ENCODE measurements around the gene MYBPC2.
"Not testable (repeated sequence)": the region's sequence is repeated elsewhere in the genome, so short reads cannot be mapped to it uniquely, and the experiment has no call there.

Gene MYBPC2

DNA sequence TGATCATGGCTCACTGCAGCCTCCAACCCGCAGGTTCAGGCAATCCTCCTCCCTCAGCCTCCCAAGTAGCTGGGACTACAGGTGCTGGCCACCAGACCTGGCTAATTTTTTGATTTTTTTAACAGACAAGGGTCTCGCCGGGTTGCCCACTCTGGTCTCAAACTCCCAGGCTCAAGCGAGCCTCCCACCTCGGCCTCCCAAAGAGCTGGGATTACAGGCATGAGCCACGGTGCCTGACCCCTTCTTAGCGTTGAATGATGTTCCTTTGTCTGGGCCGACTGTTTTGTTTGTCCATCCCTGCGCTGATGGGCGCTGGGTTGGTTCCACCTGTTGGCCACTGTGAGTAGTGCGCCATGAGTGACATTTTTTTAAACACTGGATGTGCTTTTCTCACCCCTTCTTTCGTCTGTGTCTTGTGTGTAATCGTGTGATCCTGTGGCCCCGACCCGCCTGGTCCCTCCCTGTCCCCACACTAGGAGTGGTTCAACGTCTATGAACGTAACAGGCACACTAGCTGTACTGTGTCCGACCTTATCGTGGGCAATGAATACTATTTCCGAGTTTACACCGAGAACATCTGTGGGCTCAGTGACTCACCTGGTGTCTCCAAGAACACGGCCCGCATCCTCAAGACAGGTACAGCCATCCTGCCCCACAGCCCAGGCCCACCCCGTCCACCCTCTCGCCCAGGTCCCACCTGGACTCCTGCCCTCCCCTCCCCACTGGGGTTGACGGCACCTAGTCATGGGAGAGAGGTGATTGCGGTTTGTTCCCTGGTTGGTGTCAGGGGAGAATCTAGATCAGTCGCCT lies 28.6 kb downstream of the MYBPC2 start:
- 43% methylated on average over 27 of the region's 28 CpGs for WGBS
- Histone ChIP-seq H3K27ac (ENCODE audit: low read depth, low read length) (no peak overlapping the region), H3K4me3 (ENCODE audit: low read length) (no peak overlapping the region), H3K4me1 (ENCODE audit: insufficient read depth, low read length) (no peaks in the 10 kb centered on the region), H3K9ac (ENCODE audit: low read depth, low read length) (no peak overlapping the region), H3K27me3 (ENCODE audit: insufficient read depth, low read length) (no peaks in the 10 kb centered on the region), H3K36me3 (ENCODE audit: insufficient read depth, low read length) (no peaks in the 10 kb centered on the region), H3K9me3 (ENCODE audit: insufficient read depth, low read depth, low read length) (no peaks in the 10 kb centered on the region)

DNA sequence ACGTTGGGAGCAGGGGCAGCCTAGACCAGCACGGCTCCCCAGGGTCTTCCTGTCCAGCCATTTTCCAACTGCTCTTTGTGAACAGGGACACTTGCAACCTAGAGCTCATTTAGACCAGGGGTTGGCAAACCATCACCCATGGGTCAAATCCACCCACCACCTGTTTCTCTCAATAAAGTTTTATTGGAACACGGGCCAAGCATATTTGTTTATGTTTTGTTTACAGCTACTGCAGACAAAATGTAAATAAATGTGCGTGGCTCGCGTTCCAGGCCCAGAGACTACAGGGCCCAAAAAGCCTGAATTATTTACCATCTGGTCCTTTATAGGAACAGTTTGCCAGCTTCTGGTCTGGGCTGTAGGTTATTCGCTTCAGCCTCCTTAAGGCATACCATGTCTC lies 30.3 kb downstream of the MYBPC2 start:
- no peak overlapping the region for H3K9ac ChIP-seq (ENCODE audit: low read depth, low read length)
- no peaks in the 10 kb centered on the region for H3K27me3 ChIP-seq (ENCODE audit: insufficient read depth, low read length)
- WGBS = 85% methylated on average over 7 of the region's 7 CpGs
- H3K36me3 ChIP-seq (ENCODE audit: insufficient read depth, low read length) = no peaks in the 10 kb centered on the region
- no peak overlapping the region for H3K4me3 ChIP-seq (ENCODE audit: low read length)
- H3K9me3 ChIP-seq (ENCODE audit: insufficient read depth, low read depth, low read length) = no peaks in the 10 kb centered on the region
- no peak overlapping the region for H3K27ac ChIP-seq (ENCODE audit: low read depth, low read length)
- H3K4me1 ChIP-seq (ENCODE audit: insufficient read depth, low read length) = no peaks in the 10 kb centered on the region

DNA sequence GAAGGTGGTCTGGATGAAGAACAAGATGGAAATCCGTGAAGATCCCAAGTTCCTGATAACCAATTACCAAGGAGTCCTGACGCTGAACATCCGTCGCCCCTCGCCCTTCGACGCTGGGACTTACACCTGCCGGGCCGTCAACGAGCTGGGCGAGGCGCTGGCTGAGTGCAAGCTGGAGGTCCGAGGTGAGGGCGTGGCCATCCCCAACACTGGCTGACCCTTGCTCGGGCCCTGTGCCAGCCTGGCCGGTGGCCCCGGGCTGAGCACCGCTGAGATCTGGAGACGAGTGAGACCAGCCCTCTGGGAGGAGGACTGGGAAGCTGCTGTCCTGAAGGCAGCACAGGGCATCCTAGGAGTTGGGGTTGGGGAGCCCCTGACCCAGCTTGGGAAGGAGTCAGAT lies 31.7 kb downstream of the MYBPC2 start:
- no peak overlapping the region; the same call in 1 of the 2 replicates for H3K9ac ChIP-seq (ENCODE audit: low read depth, low read length)
- 90% methylated on average over 19 of the region's 19 CpGs for WGBS
- H3K36me3 ChIP-seq (ENCODE audit: insufficient read depth, low read length) = no peaks in the 10 kb centered on the region
- no peaks in the 10 kb centered on the region for H3K27me3 ChIP-seq (ENCODE audit: insufficient read depth, low read length)
- no peak overlapping the region for H3K27ac ChIP-seq (ENCODE audit: low read depth, low read length)
- H3K9me3 ChIP-seq (ENCODE audit: insufficient read depth, low read depth, low read length) = no peaks in the 10 kb centered on the region
- H3K4me1 ChIP-seq (ENCODE audit: insufficient read depth, low read length) = no peaks in the 10 kb centered on the region
- H3K4me3 ChIP-seq (ENCODE audit: low read length) = no peak overlapping the region

DNA sequence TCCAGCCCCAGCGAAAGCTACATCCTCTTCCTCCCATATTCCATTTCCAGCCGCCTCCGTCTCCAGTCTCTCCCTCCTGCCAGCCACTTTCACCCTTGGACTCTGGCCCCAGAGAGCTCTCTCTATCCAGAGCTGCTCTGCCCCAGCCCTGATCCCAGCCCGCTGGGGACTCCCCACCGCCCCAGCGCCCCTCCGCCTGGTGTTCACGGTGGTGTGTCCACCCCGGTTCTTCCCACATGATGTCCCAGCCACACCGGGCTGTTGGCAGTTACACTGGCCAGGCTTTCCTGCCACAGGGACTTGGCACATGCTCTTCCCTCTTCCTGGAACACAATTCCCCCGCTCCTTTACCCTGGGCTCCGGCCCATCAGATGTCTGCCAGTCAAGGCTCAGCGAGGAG lies 32.3 kb downstream of the MYBPC2 start:
- Histone ChIP-seq H3K27me3 (ENCODE audit: insufficient read depth, low read length) (no peaks in the 10 kb centered on the region), H3K4me1 (ENCODE audit: insufficient read depth, low read length) (no peaks in the 10 kb centered on the region), H3K4me3 (ENCODE audit: low read length) (no peak overlapping the region), H3K9ac (ENCODE audit: low read depth, low read length) (no peak overlapping the region), H3K36me3 (ENCODE audit: insufficient read depth, low read length) (no peaks in the 10 kb centered on the region), H3K27ac (ENCODE audit: low read depth, low read length) (no peak overlapping the region), H3K9me3 (ENCODE audit: insufficient read depth, low read depth, low read length) (no peaks in the 10 kb centered on the region)
- WGBS = 95% methylated on average over 13 of the region's 13 CpGs

DNA sequence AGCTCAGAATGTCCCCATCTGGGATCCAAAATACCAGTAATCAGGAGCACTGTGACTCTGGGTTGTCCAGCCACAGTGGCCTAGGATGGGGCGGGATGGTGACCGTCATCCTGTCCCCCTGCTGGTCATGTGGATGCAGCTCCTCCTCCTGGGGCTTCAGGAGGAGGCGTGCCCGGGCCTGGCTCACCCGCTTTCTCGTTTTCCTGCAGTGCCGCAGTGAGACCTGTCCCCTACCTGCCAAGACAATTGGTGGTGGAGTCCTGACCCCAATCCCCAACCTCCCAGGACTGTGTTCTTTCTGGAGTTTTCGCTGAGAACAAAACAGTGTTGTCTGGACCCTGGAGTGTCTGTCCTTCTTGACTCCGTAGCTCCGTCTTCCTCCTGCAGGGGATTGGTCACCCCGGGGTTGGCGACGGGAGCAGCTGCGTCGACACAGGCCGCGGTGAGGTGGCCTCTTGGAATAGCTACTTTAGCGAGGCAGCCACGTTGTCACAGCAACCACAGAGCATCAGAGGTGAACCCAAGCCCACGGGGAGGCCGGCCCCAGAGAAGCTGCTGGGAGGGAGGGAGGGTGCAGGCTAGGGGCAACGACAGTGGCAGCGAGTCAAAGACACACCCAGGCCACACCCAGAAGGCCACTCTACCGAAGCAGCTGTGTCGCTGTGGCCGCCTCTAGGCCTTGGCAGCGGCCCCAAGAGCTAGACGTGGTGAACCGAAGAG lies 33.5 kb downstream of the MYBPC2 start:
- Histone ChIP-seq H3K36me3 (ENCODE audit: insufficient read depth, low read length) (no peaks in the 10 kb centered on the region), H3K9ac (ENCODE audit: low read depth, low read length) (no peak overlapping the region), H3K27me3 (ENCODE audit: insufficient read depth, low read length) (no peaks in the 10 kb centered on the region), H3K27ac (ENCODE audit: low read depth, low read length) (no peak overlapping the region), H3K9me3 (ENCODE audit: insufficient read depth, low read depth, low read length) (no peaks in the 10 kb centered on the region), H3K4me3 (ENCODE audit: low read length) (no peak overlapping the region), H3K4me1 (ENCODE audit: insufficient read depth, low read length) (no peaks in the 10 kb centered on the region)
- 55% methylated on average over 29 of the region's 29 CpGs for WGBS

DNA sequence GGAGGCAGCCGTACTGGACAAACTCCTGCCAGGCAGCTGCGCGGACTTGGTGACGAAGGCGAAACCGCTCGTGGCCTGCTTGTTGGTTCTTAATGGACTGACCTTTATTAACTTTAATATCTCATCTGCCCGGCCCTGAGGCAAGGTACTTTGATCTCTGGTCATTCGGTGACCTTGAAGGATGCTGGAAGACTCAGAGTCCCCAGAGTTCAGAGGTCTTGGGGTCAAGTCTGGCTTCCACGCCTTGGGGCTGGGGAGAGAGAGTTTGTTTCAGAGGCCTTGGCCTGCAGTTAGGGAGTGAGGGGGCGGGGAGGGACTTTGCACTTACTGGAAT lies 34.0 kb downstream of the MYBPC2 start:
- H3K4me1 ChIP-seq (ENCODE audit: insufficient read depth, low read length) = no peaks in the 10 kb centered on the region
- H3K9ac ChIP-seq (ENCODE audit: low read depth, low read length) = no peak overlapping the region
- H3K27ac ChIP-seq (ENCODE audit: low read depth, low read length) = no peak overlapping the region
- H3K9me3 ChIP-seq (ENCODE audit: insufficient read depth, low read depth, low read length) = peaks cover 2% of the 10 kb centered on the region; the same call in 1 of the 2 replicates
- H3K27me3 ChIP-seq (ENCODE audit: insufficient read depth, low read length) = no peaks in the 10 kb centered on the region
- 94% methylated on average over 11 of the region's 11 CpGs for WGBS
- no peak overlapping the region for H3K4me3 ChIP-seq (ENCODE audit: low read length)
- no peaks in the 10 kb centered on the region for H3K36me3 ChIP-seq (ENCODE audit: insufficient read depth, low read length)

DNA sequence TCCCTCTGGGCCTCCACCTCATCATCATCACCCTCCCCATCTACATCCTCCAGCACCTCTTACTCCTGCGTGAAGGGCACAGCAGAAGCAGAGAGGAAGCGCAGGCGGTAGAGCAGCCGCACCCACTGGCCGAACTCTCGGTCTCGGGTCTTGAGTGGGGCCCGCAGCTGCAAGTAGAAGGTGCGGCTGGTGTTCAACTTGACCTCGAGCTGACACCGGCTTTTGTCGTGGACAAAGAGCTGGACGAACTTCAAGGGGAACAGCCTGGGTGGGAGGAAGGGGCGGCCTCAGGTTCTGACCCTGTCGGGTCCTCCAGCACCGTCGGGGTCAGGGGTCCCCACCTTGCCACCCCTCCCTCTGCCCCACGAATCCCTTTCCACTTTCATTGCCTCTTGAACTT lies 34.9 kb downstream of the MYBPC2 start:
- no peaks in the 10 kb centered on the region for H3K4me1 ChIP-seq (ENCODE audit: insufficient read depth, low read length)
- 92% methylated on average over 18 of the region's 18 CpGs for WGBS
- H3K9ac ChIP-seq (ENCODE audit: low read depth, low read length) = no peak overlapping the region
- H3K4me3 ChIP-seq (ENCODE audit: low read length) = no peak overlapping the region
- H3K27ac ChIP-seq (ENCODE audit: low read depth, low read length) = no peak overlapping the region
- H3K36me3 ChIP-seq (ENCODE audit: insufficient read depth, low read length) = no peaks in the 10 kb centered on the region
- peaks cover 5% of the 10 kb centered on the region; the same call in 1 of the 2 replicates for H3K9me3 ChIP-seq (ENCODE audit: insufficient read depth, low read depth, low read length)
- no peaks in the 10 kb centered on the region for H3K27me3 ChIP-seq (ENCODE audit: insufficient read depth, low read length)

DNA sequence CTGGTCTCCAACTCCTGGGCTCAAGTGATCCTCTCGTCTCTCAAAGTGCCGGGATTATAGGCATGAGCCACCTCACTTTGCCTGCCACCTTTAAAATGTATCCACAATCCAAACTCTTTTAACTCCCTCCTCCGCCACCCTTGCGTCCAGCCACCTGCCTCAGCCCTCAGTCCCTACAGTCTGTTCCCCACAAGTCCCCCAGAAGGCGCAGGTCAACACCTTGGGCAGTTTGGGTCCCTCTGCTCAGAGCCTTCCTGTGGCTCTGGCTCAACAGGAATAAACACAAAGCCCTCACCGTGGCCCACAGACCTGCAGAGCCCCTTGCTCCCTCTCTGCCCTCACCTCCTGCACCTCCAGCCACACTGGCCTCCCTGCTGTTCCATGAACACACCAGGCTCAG lies 36.1 kb downstream of the MYBPC2 start:
- WGBS = 83% methylated on average over 6 of the region's 6 CpGs
- Histone ChIP-seq H3K4me1 (ENCODE audit: insufficient read depth, low read length) (no peaks in the 10 kb centered on the region), H3K9ac (ENCODE audit: low read depth, low read length) (no peak overlapping the region), H3K36me3 (ENCODE audit: insufficient read depth, low read length) (no peaks in the 10 kb centered on the region), H3K4me3 (ENCODE audit: low read length) (no peak overlapping the region), H3K9me3 (ENCODE audit: insufficient read depth, low read depth, low read length) (peaks cover 5% of the 10 kb centered on the region; the same call in 1 of the 2 replicates), H3K27me3 (ENCODE audit: insufficient read depth, low read length) (no peaks in the 10 kb centered on the region), H3K27ac (ENCODE audit: low read depth, low read length) (no peak overlapping the region)

DNA sequence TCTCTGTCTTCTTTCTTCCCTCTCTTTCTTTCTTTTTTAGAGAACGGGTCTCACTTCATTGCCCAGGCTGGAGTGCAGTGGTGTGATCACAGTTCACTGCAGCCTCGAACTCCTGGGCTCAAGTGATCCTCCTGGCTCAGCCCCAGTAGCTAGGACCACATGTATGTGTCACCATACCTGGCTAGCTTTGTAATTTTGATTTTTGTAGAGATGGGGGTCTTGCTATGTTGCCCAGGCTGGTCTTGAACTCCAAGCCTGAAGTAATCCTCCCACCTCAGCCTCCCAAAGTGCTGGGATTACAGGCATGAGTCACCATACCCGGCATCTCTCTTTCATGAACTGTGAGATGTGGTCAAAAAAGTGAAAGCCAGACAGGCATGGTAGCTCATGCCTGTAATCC lies 40.6 kb downstream of the MYBPC2 start:
- H3K36me3 ChIP-seq (ENCODE audit: insufficient read depth, low read length); H3K9ac ChIP-seq (ENCODE audit: low read depth, low read length); H3K4me1 ChIP-seq (ENCODE audit: insufficient read depth, low read length); H3K4me3 ChIP-seq (ENCODE audit: low read length); H3K27ac ChIP-seq (ENCODE audit: low read depth, low read length); H3K9me3 ChIP-seq (ENCODE audit: insufficient read depth, low read depth, low read length); H3K27me3 ChIP-seq (ENCODE audit: insufficient read depth, low read length): not testable (repeated sequence)
- 75% methylated on average over 3 of the region's 3 CpGs for WGBS

DNA sequence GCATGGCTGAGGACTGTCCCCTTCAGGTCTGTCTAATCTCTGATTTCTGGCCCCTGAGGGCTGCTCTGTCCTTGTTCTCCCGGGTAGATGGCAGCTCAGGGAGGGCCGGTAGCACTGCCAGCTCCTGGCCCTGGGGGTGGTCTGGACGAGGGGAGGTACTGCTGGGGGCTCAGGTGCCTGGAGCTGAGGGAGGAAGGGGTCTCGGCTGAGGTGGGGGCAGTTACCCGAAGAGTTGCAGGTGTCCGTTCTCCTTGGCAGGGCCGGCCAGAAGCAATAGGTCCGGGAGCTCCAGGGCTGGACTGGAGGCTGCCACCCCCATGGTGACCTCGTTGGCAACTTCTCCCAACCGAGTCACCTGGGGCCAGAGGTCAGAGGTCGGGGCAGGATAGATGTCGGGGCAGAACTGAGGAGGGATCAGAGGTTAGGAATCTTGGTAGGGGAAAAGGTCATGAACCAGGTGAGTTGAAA lies 42.4 kb downstream of the MYBPC2 start:
- peaks cover 12% of the 10 kb centered on the region for H3K9me3 ChIP-seq (ENCODE audit: insufficient read depth, low read depth, low read length)
- no peak overlapping the region for H3K9ac ChIP-seq (ENCODE audit: low read depth, low read length)
- no peaks in the 10 kb centered on the region for H3K27me3 ChIP-seq (ENCODE audit: insufficient read depth, low read length)
- H3K36me3 ChIP-seq (ENCODE audit: insufficient read depth, low read length) = peaks cover 19% of the 10 kb centered on the region
- 89% methylated on average over 12 of the region's 12 CpGs for WGBS
- no peaks in the 10 kb centered on the region for H3K4me1 ChIP-seq (ENCODE audit: insufficient read depth, low read length)
- H3K4me3 ChIP-seq (ENCODE audit: low read length) = no peak overlapping the region
- no peak overlapping the region for H3K27ac ChIP-seq (ENCODE audit: low read depth, low read length)

DNA sequence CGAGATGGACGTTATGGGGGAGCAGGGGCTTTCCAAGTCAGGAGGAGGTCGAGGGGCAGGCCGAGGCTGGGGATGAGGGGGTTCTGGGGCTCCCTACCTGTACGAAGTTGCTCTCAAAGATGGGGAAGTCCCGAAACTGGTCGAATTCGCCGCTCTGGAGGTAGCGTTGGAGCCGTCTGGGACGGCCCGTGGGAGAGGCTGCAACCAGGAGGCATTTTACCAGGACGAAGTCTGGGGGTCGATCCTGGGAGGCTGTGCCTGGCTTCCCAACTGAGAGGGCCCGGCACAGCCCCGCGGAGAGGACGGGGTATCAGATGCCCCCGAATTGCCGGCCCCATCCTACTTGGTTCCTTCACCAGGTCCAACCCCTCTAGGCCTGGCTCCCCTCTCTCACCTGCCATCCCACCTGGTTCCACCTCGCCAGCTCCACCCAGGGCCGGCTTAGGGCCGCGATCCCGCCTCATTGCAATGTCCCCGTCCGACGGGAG lies 43.1 kb downstream of the MYBPC2 start:
- WGBS = 75% methylated on average over 29 of the region's 29 CpGs
- H3K36me3 ChIP-seq (ENCODE audit: insufficient read depth, low read length) = peaks cover 26% of the 10 kb centered on the region
- no peaks in the 10 kb centered on the region for H3K27me3 ChIP-seq (ENCODE audit: insufficient read depth, low read length)
- peak overlapping the region; percentile 93 for H3K4me3 ChIP-seq (ENCODE audit: low read length)
- no peak overlapping the region for H3K27ac ChIP-seq (ENCODE audit: low read depth, low read length)
- H3K4me1 ChIP-seq (ENCODE audit: insufficient read depth, low read length) = no peaks in the 10 kb centered on the region
- H3K9me3 ChIP-seq (ENCODE audit: insufficient read depth, low read depth, low read length) = peaks cover 12% of the 10 kb centered on the region
- no peak overlapping the region for H3K9ac ChIP-seq (ENCODE audit: low read depth, low read length)
